ENCODE measurements around the gene WNT6.

The WNT6 gene

GRCh38 chr2:218859556-218859987, at the start of gene WNT6:
Gene WNT6 (plus strand): TSS chr2:218859805. CDS start chr2:218860038, 233 bp downstream.
- no peaks in the 10 kb centered on the region for H3K9me3 ChIP-seq (ENCODE audit: control insufficient read depth, insufficient read depth, low read length)
- H3K4me1 ChIP-seq (ENCODE audit: insufficient read depth, low read length): peaks cover 20% of the 10 kb centered on the region
- H3K36me3 ChIP-seq (ENCODE audit: insufficient read depth, low read length): no peaks in the 10 kb centered on the region
- H3K9ac ChIP-seq (ENCODE audit: low read depth, low read length): peak within 1 kb of the TSS; percentile 45; the same call in 1 of the 2 replicates

- Histone ChIP-seq H3K9ac (ENCODE audit: low read depth, low read length) (no peak overlapping the region), H3K4me1 (ENCODE audit: insufficient read depth, low read length) (peaks cover 10% of the 10 kb centered on the region; the same call in 1 of the 2 replicates), H3K36me3 (ENCODE audit: insufficient read depth, low read length) (no peaks in the 10 kb centered on the region), H3K9me3 (ENCODE audit: control insufficient read depth, insufficient read depth, low read length) (no peaks in the 10 kb centered on the region)
Observed at GRCh38 chr2:218810256-218810655, 49.3 kb upstream of the WNT6 start.

GRCh38 chr2:218811382-218811781, 48.2 kb upstream of the WNT6 start:
- Histone ChIP-seq H3K9me3 (ENCODE audit: control insufficient read depth, insufficient read depth, low read length) (no peaks in the 10 kb centered on the region), H3K9ac (ENCODE audit: low read depth, low read length) (no peak overlapping the region), H3K4me1 (ENCODE audit: insufficient read depth, low read length) (peaks cover 1% of the 10 kb centered on the region; the same call in 1 of the 2 replicates), H3K36me3 (ENCODE audit: insufficient read depth, low read length) (no peaks in the 10 kb centered on the region)

GRCh38 chr2:218812096-218812815, 47.3 kb upstream of the WNT6 start:
- Histone ChIP-seq H3K9ac (ENCODE audit: low read depth, low read length) (no peak overlapping the region), H3K9me3 (ENCODE audit: control insufficient read depth, insufficient read depth, low read length) (no peaks in the 10 kb centered on the region), H3K4me1 (ENCODE audit: insufficient read depth, low read length) (no peaks in the 10 kb centered on the region), H3K36me3 (ENCODE audit: insufficient read depth, low read length) (no peaks in the 10 kb centered on the region)

- Histone ChIP-seq H3K9me3 (ENCODE audit: control insufficient read depth, insufficient read depth, low read length) (no peaks in the 10 kb centered on the region), H3K36me3 (ENCODE audit: insufficient read depth, low read length) (no peaks in the 10 kb centered on the region), H3K9ac (ENCODE audit: low read depth, low read length) (no peak overlapping the region), H3K4me1 (ENCODE audit: insufficient read depth, low read length) (no peaks in the 10 kb centered on the region)
Observed at GRCh38 chr2:218812861-218813260, 46.7 kb upstream of the WNT6 start.

- no peaks in the 10 kb centered on the region for H3K4me1 ChIP-seq (ENCODE audit: insufficient read depth, low read length)
- no peaks in the 10 kb centered on the region for H3K9me3 ChIP-seq (ENCODE audit: control insufficient read depth, insufficient read depth, low read length)
- H3K9ac ChIP-seq (ENCODE audit: low read depth, low read length): no peak overlapping the region
- no peaks in the 10 kb centered on the region for H3K36me3 ChIP-seq (ENCODE audit: insufficient read depth, low read length)
Observed at GRCh38 chr2:218813771-218814460, 45.7 kb upstream of the WNT6 start.

- no peaks in the 10 kb centered on the region for H3K36me3 ChIP-seq (ENCODE audit: insufficient read depth, low read length)
- H3K9ac ChIP-seq (ENCODE audit: low read depth, low read length): no peak overlapping the region
- no peaks in the 10 kb centered on the region for H3K9me3 ChIP-seq (ENCODE audit: control insufficient read depth, insufficient read depth, low read length)
- H3K4me1 ChIP-seq (ENCODE audit: insufficient read depth, low read length): no peaks in the 10 kb centered on the region
Observed at GRCh38 chr2:218814540-218815243, 44.9 kb upstream of the WNT6 start.

GRCh38 chr2:218815244-218815637, 44.4 kb upstream of the WNT6 start:
- Histone ChIP-seq H3K9me3 (ENCODE audit: control insufficient read depth, insufficient read depth, low read length) (no peaks in the 10 kb centered on the region), H3K36me3 (ENCODE audit: insufficient read depth, low read length) (no peaks in the 10 kb centered on the region), H3K9ac (ENCODE audit: low read depth, low read length) (no peak overlapping the region), H3K4me1 (ENCODE audit: insufficient read depth, low read length) (no peaks in the 10 kb centered on the region)

GRCh38 chr2:218815649-218816048, 44.0 kb upstream of the WNT6 start:
- Histone ChIP-seq H3K9ac (ENCODE audit: low read depth, low read length) (no peak overlapping the region), H3K36me3 (ENCODE audit: insufficient read depth, low read length) (no peaks in the 10 kb centered on the region), H3K9me3 (ENCODE audit: control insufficient read depth, insufficient read depth, low read length) (no peaks in the 10 kb centered on the region), H3K4me1 (ENCODE audit: insufficient read depth, low read length) (no peaks in the 10 kb centered on the region)

- no peak overlapping the region for H3K9ac ChIP-seq (ENCODE audit: low read depth, low read length)
- H3K9me3 ChIP-seq (ENCODE audit: control insufficient read depth, insufficient read depth, low read length): no peaks in the 10 kb centered on the region
- H3K4me1 ChIP-seq (ENCODE audit: insufficient read depth, low read length): no peaks in the 10 kb centered on the region
- H3K36me3 ChIP-seq (ENCODE audit: insufficient read depth, low read length): no peaks in the 10 kb centered on the region
Observed at GRCh38 chr2:218816561-218817011, 43.0 kb upstream of the WNT6 start.

- H3K9me3 ChIP-seq (ENCODE audit: control insufficient read depth, insufficient read depth, low read length): no peaks in the 10 kb centered on the region
- no peaks in the 10 kb centered on the region for H3K4me1 ChIP-seq (ENCODE audit: insufficient read depth, low read length)
- no peak overlapping the region for H3K9ac ChIP-seq (ENCODE audit: low read depth, low read length)
- no peaks in the 10 kb centered on the region for H3K36me3 ChIP-seq (ENCODE audit: insufficient read depth, low read length)
Observed at GRCh38 chr2:218819093-218819492, 40.5 kb upstream of the WNT6 start.

GRCh38 chr2:218820746-218821369, 38.7 kb upstream of the WNT6 start:
- Histone ChIP-seq H3K4me1 (ENCODE audit: insufficient read depth, low read length) (no peaks in the 10 kb centered on the region), H3K9ac (ENCODE audit: low read depth, low read length) (no peak overlapping the region), H3K9me3 (ENCODE audit: control insufficient read depth, insufficient read depth, low read length) (no peaks in the 10 kb centered on the region)

GRCh38 chr2:218821605-218822211, 37.9 kb upstream of the WNT6 start:
- Histone ChIP-seq H3K9me3 (ENCODE audit: control insufficient read depth, insufficient read depth, low read length) (no peaks in the 10 kb centered on the region), H3K4me1 (ENCODE audit: insufficient read depth, low read length) (no peaks in the 10 kb centered on the region), H3K36me3 (ENCODE audit: insufficient read depth, low read length) (no peaks in the 10 kb centered on the region), H3K9ac (ENCODE audit: low read depth, low read length) (no peak overlapping the region)

More at GRCh38 chr2:218820746-218821369, 38.7 kb upstream of the WNT6 start:
- H3K36me3 ChIP-seq (ENCODE audit: insufficient read depth, low read length): no peaks in the 10 kb centered on the region

- Histone ChIP-seq H3K36me3 (ENCODE audit: insufficient read depth, low read length) (no peaks in the 10 kb centered on the region), H3K9me3 (ENCODE audit: control insufficient read depth, insufficient read depth, low read length) (no peaks in the 10 kb centered on the region), H3K4me1 (ENCODE audit: insufficient read depth, low read length) (no peaks in the 10 kb centered on the region), H3K9ac (ENCODE audit: low read depth, low read length) (no peak overlapping the region)
Observed at GRCh38 chr2:218822622-218823021, 37.0 kb upstream of the WNT6 start.

Measured in ES-I3 (cell line).